H1 (cell line): Measurements from ENCODE around the gene COPZ2. TPM values are rescaled to one million over a fixed set of nuclear protein-coding genes. Genes with fewer than 3 reads are reported as not detected.

Source experiments
- CBX8 ChIP-seq: fragments of 300-800, 300-1000 bp; sonication (generic); IDR thresholded peaks from 2 replicates; pipeline ENCODE4 v1.7.1; 2016; ENCODE audit warnings: low read depth, low read length, borderline replicate concordance
- CTBP2 ChIP-seq: IDR thresholded peaks from 2 replicates; pipeline ENCODE4 v1.7.0; 2011; ENCODE audit warnings: borderline replicate concordance, mild to moderate bottlenecking, moderate library complexity, mixed read lengths, low read length; ENCODE audit not compliant: insufficient read depth, insufficient read length
- EGR1 ChIP-seq: IDR thresholded peaks from 2 replicates; pipeline ENCODE4 v1.6.1; 2011; ENCODE audit warnings: low read depth, low read length, borderline replicate concordance
- FOSL1 ChIP-seq: IDR thresholded peaks from 2 replicates; pipeline ENCODE4 v1.6.1; 2011; ENCODE audit warnings: mild to moderate bottlenecking, low read depth, low read length, moderate library complexity; ENCODE audit not compliant: insufficient read depth
- SIN3A ChIP-seq, 2 experiments: IDR thresholded peaks in 1 of 2; conservative IDR thresholded peaks in 1 of 2; 2 replicates each; pipeline ENCODE4 v1.6.1; 2011 to 2012; ENCODE audit warnings: low read length in 2 of 2, improper control_type of control experiment in 1 of 2, low read depth in 1 of 2, mild to moderate bottlenecking in 1 of 2
- SIX5 ChIP-seq: IDR thresholded peaks from 2 replicates; pipeline ENCODE4 v1.6.1; 2011; ENCODE audit warnings: mild to moderate bottlenecking, low read depth, low read length
- SP1 ChIP-seq: IDR thresholded peaks from 2 replicates; pipeline ENCODE4 v1.6.1; 2011; ENCODE audit warnings: low read depth, low read length
- polyA plus RNA-seq, 7 experiments: library from polyadenylated mRNA; depleted of rRNA in 3 of 7; stranded (reverse) in 5 of 7; unstranded in 2 of 7; fragments of >200 nt in 5 of 7; fragments of 200-250 nt in 2 of 7; gene quantifications; 1 replicate in 5 of 7; 2 replicates in 1 of 7; 4 replicates in 1 of 7; pipeline versions ENCODE4 v1.2.1 to v1.2.3, GENCODE V29; 2011 to 2013; ENCODE audit warnings: missing spikeins in 2 of 7, mixed read lengths in 2 of 7
- total RNA-seq: library from RNA; stranded (reverse); fragmentation: NEBNext Ultra II Directional; extraction: Animal tissue kit (Norgen Biotek cat#: 25700); gene quantifications from 2 replicates; pipeline ENCODE4 v1.2.1, GENCODE V29; 2021

COPZ2 gene
- total and polyA plus RNA-seq, 2 of the 8 experiments (the other 6 are each of a cell fraction or from before 2014, with no cell fraction given) = 0.24 TPM; not detected in 1

GRCh38 chr17:48070195-48070594 lies 32.6 kb upstream of the COPZ2 start (continued):
- no peak for TF ChIP-seq EGR1
- TF ChIP-seq FOSL1 = no peak
- no peak for TF ChIP-seq CTBP2
- TF ChIP-seq CBX8 = no peak
- no peak for TF ChIP-seq SP1
- no peak for TF ChIP-seq SIX5
- TF ChIP-seq SIN3A (conservative IDR thresholded peaks at IDR 0.05 in 1 of 2, IDR thresholded peaks at IDR 0.05 in 1 of 2; ENCODE audit: low read depth in 1 of 2, low read length in 2 of 2) = no peak
